Measurements from ENCODE around the gene COLGALT1. TPM values are rescaled to one million over a fixed set of nuclear protein-coding genes. Genes with fewer than 3 reads are reported as not detected.

COLGALT1 gene
- total RNA-seq, 1 experiment from 2014 or later, result 103 TPM

DNA sequence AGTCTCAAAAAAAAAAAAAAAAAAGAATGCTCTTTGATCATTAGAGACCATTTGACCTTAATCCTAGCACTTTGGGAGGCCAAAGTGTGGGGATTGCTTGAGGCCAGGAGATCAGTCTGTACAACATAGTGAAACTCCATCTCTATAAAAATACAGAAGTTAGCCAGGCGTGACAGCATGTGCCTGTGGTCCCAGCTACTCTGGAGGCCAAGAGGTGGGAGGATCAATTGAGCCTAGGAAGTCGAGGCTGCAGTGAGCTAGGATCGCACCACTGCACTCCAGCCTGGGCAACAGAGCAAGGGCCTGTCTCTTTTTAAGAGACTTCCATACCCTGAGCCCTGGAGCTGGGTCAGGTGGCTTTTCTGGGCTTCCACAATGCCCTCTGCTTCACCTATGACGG, 11.5 kb upstream of the COLGALT1 start:
- CTCF ChIA-PET, result no interaction called here
- peaks cover 3% of the 10 kb centered on the region for H3K36me3 Mint-ChIP-seq (ENCODE audit: insufficient read depth, unreplicated experiment)
- H3K27ac Mint-ChIP-seq (ENCODE audit: low read depth, unreplicated experiment), result no peak overlapping the region
- no peaks in the 10 kb centered on the region for H3K9me3 Mint-ChIP-seq (ENCODE audit: unreplicated experiment)
- POLR2A ChIA-PET, result interaction anchor here (0.6 kb wide), 1 partner anchor 329 kb away, joined by 3 read pairs; no protein-coding TSS in a partner anchor
- TF ChIP-seq, protein P1, sequence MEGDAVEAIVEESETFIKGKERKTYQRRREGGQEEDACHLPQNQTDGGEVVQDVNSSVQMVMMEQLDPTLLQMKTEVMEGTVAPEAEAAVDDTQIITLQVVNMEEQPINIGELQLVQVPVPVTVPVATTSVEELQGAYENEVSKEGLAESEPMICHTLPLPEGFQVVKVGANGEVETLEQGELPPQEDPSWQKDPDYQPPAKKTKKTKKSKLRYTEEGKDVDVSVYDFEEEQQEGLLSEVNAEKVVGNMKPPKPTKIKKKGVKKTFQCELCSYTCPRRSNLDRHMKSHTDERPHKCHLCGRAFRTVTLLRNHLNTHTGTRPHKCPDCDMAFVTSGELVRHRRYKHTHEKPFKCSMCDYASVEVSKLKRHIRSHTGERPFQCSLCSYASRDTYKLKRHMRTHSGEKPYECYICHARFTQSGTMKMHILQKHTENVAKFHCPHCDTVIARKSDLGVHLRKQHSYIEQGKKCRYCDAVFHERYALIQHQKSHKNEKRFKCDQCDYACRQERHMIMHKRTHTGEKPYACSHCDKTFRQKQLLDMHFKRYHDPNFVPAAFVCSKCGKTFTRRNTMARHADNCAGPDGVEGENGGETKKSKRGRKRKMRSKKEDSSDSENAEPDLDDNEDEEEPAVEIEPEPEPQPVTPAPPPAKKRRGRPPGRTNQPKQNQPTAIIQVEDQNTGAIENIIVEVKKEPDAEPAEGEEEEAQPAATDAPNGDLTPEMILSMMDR (IDR thresholded peaks at IDR 0.05; ENCODE audit: unreplicated experiment), result no peak
- peaks cover under 1% of the 10 kb centered on the region for H3K27me3 Mint-ChIP-seq (ENCODE audit: insufficient read depth, unreplicated experiment)
- BruUV-seq (replicated peaks), result no TSS peak
- no peak overlapping the region for H3K4me3 Mint-ChIP-seq (ENCODE audit: unreplicated experiment)
- intact Hi-C loops (cut with micrococcal nuclease), result no loop called here
- no peaks in the 10 kb centered on the region for H3K4me1 Mint-ChIP-seq (ENCODE audit: insufficient read depth, unreplicated experiment)
- no peak for DNase-seq (ENCODE audit: unreplicated experiment)

GRCh38 chr19:17544418-17544817, 11.0 kb upstream of the COLGALT1 start:
- H3K4me3 Mint-ChIP-seq (ENCODE audit: unreplicated experiment), result no peak overlapping the region
- peaks cover 7% of the 10 kb centered on the region for H3K36me3 Mint-ChIP-seq (ENCODE audit: insufficient read depth, unreplicated experiment)
- TF ChIP-seq, protein P1 (IDR thresholded peaks at IDR 0.05; ENCODE audit: unreplicated experiment), result no peak
- H3K9me3 Mint-ChIP-seq (ENCODE audit: unreplicated experiment), result no peaks in the 10 kb centered on the region
- ChIA-PET POLR2A (no interaction called here), CTCF (no interaction called here)
- intact Hi-C loops (cut with micrococcal nuclease), result no loop called here
- DNase-seq (ENCODE audit: unreplicated experiment), result no peak
- no peaks in the 10 kb centered on the region for H3K4me1 Mint-ChIP-seq (ENCODE audit: insufficient read depth, unreplicated experiment)
- no peaks in the 10 kb centered on the region for H3K27me3 Mint-ChIP-seq (ENCODE audit: insufficient read depth, unreplicated experiment)
- H3K27ac Mint-ChIP-seq (ENCODE audit: low read depth, unreplicated experiment), result no peak overlapping the region
- no TSS peak for BruUV-seq (replicated peaks)

GRCh38 chr19:17548145-17548544, 7.3 kb upstream of the COLGALT1 start:
- Mint-ChIP-seq H3K36me3 (ENCODE audit: insufficient read depth, unreplicated experiment) (peaks cover 7% of the 10 kb centered on the region), H3K27me3 (ENCODE audit: insufficient read depth, unreplicated experiment) (no peaks in the 10 kb centered on the region), H3K4me1 (ENCODE audit: insufficient read depth, unreplicated experiment) (peaks cover under 1% of the 10 kb centered on the region), H3K9me3 (ENCODE audit: unreplicated experiment) (no peaks in the 10 kb centered on the region), H3K4me3 (ENCODE audit: unreplicated experiment) (no peak overlapping the region), H3K27ac (ENCODE audit: low read depth, unreplicated experiment) (peak overlapping the region; percentile 38)
- ChIA-PET CTCF (no interaction called here), POLR2A (no interaction called here)
- TF ChIP-seq, protein P1 (IDR thresholded peaks at IDR 0.05; ENCODE audit: unreplicated experiment), result no peak
- intact Hi-C loops (cut with micrococcal nuclease), result no loop called here
- DNase-seq (ENCODE audit: unreplicated experiment), result no peak
- no TSS peak for BruUV-seq (replicated peaks)

DNA sequence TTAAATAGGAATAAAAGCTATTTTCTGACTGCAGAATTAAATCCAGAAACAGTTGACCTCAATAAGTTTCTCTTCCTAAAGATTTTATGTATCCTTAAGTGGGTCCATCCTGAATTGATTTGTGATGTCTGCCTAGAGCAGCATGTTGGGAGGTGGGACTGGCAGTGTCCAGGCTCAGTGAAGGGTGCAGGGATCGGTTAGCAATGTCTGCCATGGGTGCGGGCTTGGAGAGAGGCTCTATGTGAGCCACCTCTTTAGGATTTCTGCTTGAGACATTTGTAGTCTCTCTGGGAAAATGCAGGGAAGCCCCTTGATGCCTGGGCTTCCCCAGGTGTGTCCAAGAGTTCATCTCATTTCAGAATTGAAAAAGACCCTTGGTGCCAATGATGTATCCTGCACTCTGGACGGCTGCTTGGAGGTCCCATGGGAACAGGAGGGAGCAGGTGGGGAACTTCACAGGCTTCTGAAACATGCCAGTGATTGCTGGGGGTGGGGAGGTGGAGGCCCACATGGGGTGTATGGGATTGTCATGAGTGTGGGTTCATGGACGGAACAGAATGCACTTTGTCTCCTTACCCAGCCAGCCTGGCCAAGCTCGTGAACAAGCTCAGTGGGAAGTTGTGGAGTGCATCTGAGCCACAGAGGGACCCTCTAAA, 6.2 kb upstream of the COLGALT1 start:
- BruUV-seq (replicated peaks), result no TSS peak
- Mint-ChIP-seq H3K9me3 (ENCODE audit: unreplicated experiment) (no peaks in the 10 kb centered on the region), H3K4me3 (ENCODE audit: unreplicated experiment) (no peak overlapping the region), H3K27ac (ENCODE audit: low read depth, unreplicated experiment) (no peak overlapping the region), H3K4me1 (ENCODE audit: insufficient read depth, unreplicated experiment) (peaks cover 6% of the 10 kb centered on the region), H3K36me3 (ENCODE audit: insufficient read depth, unreplicated experiment) (peaks cover 7% of the 10 kb centered on the region), H3K27me3 (ENCODE audit: insufficient read depth, unreplicated experiment) (no peaks in the 10 kb centered on the region)
- intact Hi-C loops (cut with micrococcal nuclease), result no loop called here
- ChIA-PET POLR2A (interaction anchor here (1.3 kb wide), 1 partner anchor 38 kb away, joined by 3 read pairs; the partner anchor contains the start of gene PGLS), CTCF (interaction anchor here (1.1 kb wide), 1 partner anchor 21 kb away, joined by 3 read pairs; no protein-coding TSS in a partner anchor)
- TF ChIP-seq, protein P1 (IDR thresholded peaks at IDR 0.05; ENCODE audit: unreplicated experiment), result no peak
- DNase-seq (ENCODE audit: unreplicated experiment), result no peak

Measured in MCF 10A (cell line).